ENCODE data around the gene PPP4R4. TPM values are rescaled to one million over a fixed set of nuclear protein-coding genes. Genes with fewer than 3 reads are reported as not detected.
A peak's percentile ranks its signal among the peaks of the same experiment; 100 is the strongest.

Gene PPP4R4, protein sequence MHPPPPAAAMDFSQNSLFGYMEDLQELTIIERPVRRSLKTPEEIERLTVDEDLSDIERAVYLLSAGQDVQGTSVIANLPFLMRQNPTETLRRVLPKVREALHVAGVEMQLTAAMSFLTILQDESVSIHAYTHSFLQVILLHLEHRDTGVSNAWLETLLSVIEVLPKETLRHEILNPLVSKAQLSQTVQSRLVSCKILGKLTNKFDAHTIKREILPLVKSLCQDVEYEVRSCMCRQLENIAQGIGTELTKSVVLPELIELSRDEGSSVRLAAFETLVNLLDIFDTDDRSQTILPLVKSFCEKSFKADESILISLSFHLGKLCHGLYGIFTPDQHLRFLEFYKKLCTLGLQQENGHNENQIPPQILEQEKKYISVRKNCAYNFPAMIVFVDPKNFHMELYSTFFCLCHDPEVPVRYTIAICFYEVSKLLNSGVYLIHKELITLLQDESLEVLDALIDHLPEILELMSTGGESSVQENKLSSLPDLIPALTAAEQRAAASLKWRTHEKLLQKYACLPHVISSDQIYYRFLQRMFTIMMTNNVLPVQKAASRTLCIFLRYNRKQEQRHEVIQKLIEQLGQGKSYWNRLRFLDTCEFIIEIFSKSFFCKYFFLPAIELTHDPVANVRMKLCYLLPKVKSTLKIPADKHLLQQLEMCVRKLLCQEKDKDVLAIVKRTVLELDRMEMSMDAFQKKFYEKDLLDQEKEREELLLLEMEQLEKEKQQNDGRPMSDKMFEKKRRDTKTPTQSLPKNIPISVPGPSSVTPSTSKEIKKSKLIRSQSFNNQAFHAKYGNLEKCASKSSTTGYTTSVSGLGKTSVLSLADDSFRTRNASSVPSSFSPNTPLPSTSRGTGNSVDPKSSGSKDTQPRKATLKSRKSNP
- 0.30 TPM for total RNA-seq
- long read RNA-seq, result 0 reads

DNA sequence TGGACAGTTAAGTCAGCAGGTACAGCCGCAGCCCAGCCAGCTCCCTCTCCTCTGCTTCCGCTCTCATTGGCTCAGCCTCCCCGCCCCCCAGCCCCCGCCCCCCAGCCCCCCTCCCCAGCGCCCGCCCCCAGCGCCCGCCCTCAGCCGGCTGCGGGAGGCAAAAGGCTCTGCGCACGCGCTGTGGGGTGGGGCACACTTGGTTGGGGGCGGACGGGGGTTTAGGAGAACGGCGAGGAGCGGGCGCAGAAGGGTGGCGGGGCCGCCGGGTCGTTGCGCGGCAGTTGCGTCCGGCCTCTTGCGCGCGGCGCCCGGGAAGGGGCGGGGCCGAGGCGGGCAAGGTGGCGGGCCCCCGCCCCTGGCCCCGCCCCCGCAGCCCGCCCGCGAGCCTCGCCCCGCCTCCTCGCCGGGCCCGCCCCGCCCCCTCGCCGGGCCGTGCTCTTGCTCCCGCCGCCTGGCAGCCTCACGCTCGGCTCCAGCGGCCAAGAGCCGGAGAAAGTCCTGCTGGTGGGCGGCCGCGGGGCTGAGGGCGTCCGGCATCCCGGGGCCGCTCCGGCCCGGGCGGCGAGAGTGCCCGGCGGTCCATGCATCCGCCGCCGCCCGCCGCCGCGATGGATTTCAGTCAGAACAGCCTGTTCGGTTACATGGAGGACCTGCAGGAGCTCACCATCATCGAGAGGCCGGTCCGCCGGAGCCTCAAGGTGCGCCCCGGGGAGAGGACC lies at the start of gene PPP4R4:
Gene PPP4R4 (plus strand): TSS at position 438 of the 719 bp plus-strand sequence. CDS start 144 bp downstream, at position 582.
- intact Hi-C loops (cut with micrococcal nuclease), result no loop called here
- DNase-seq, result peak; percentile 91

DNA sequence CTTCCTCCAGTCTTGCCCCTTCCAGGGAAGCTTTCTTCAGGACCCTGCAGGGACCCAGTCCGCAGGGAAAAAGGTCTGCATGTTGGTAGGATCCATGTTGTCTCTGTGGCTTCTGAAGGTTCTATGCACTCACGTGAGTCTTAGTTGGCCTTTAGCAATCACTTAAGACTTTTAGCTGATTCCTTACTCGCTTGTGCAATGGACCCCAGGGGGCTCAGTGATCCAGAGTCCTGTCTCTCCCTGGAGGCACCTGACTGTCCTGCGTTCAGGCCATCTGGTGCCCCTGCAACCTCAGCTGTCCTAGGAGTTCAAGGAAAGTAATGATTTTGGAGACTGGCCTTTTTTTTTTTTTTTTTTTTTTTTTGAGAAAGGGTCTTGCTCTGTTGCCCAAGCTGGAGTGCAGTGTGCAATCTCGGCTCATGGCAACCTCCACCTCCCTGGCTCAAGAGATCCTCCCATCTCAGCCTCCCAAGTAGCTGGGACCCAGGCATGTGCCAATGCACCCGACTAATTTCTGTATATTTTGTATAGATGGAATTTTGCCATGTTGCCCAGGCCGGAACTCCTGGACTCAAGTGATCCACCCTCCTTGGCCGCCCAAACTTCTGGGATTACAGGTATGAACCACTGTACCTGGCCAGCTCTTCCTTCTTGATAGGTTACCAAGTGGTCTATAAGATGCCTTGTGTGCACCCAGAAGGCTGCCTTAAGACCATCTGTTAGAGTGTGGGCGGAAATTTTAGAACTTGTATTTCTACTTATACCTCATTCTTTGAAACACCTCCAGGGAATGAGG lies 49.3 kb upstream of the PPP4R4 start:
- intact Hi-C loops (cut with micrococcal nuclease), result no loop called here
- ATAC-seq, result no peak
- DNase-seq, result no peak

More for the DNA sequence above, at the start of gene PPP4R4:
- ATAC-seq, result peak; percentile 94

DNA sequence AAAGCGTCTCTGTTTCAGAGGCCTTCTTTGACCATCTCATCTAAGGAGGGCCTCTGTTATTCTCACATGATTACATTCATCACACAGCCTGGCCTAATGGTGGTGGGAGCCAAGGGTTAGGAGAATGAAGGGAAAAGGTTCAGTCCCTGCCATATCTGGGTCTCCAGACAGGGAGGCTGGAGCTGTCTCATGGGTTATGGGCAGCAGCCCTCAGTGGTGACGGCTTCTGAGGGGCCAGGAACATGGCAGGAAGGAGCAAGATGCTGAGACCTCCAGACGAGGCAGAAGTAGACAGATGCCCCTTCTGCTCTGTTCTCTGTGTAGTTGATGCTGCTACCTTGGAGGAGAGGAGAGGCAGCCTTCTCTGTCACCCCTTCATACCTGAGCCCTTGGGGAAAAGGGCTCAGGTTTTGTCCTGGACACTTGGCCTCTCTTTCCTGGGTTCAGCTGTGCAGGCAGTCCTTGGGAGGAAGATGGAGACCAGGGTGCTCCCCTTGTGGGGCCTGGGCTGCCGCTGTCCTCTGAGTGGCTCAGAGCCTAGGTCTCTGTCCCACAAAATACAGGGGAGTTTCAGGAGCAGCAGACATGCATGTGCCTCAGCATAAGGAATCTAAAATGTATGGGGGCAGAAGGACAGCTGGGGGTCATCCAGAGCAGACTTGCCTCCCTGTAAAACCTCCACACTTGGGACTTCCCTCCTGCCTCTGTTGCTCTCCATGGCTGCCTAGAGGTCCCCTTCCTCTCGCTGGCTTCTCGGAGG lies 48.3 kb upstream of the PPP4R4 start:
- intact Hi-C loops (cut with micrococcal nuclease), result no loop called here
- DNase-seq (no peak), ATAC-seq (no peak)

DNA sequence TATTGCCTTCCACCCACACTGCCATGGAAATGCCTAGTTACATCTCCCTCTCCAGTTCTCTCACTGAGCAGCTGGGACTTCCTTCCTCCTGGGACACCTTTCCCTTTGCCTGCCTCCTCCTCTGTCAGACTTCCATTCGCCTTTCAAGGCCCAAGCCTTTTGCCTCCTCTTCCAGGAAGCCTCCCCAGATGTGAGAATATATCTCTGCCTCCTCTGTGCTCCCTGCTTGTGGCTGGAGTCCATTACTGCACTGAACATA lies 47.8 kb upstream of the PPP4R4 start:
- intact Hi-C loops (cut with micrococcal nuclease), result no loop called here
- no peak for ATAC-seq
- DNase-seq, result no peak

DNA sequence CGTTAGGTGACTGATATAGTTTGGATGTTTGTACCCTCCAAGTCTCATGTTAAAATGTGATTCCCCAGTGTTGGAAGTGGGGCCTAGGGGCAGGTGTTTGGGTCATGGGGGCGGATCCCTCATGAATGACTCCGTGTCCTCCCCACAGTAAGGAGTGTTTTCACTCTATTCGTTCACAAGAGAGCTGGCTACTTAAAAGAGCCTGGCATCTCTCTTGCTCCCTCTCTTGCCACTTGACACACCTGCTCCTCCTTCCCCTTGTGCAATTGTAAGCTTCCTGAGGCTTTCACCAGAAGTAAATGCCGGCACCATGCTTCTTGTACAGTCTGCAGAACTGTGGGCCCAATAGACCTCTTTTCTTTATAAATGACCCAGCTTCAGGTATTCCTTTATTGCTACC lies 47.3 kb upstream of the PPP4R4 start:
- DNase-seq (no peak), ATAC-seq (no peak)
- intact Hi-C loops (cut with micrococcal nuclease), result no loop called here

DNA sequence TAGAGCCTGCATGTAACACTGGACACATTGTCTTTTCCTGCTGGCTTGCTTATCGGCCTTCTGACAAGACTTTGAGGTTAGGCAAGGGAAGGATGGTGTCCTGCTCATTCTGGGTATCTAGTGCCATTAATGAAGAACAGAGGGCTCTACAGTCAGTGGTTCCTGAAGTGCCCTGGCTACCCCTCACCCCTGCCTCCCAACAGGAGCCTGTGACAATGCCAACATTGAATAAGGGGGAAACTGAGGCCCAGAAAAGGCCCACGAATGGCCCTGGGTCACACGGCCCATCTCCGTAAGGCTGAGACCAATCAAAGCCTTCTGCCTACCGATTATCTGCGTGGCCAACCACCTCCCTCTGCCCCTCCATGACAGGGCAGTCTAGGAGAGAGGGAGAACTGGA lies 46.8 kb upstream of the PPP4R4 start:
- intact Hi-C loops (cut with micrococcal nuclease), result no loop called here
- no peak for ATAC-seq
- DNase-seq, result no peak

DNA sequence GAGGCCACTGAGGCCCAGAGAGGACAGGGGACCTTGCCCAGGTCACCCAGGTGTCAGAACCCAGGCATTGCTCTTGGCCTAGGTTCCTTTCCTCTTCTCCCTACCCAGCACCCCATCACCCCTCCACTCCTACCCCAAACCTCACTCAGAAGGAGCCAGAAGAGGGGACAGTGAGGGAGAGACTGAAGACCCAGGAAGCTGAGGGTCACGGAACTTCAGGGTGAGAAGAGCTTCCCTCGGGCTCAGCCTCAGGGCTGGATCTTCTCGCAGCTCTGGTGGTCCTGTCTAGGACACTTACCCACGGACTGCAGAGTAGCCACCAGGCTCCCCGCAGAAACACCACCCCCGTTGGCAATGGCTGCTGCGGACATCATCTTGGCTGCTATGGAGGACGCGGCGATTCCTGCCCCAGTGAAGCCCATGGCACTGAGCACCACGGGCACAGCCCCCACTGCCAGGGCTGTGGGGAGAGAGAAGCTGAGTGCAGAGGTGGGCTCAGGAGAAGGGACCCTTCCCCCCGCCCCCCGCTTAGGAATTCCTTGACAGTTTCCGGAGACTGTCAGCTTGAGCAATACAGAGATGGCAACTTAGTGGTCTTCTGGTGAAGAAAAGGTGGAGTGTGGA lies 45.8 kb upstream of the PPP4R4 start:
- ATAC-seq (no peak), DNase-seq (no peak)
- intact Hi-C loops (cut with micrococcal nuclease), result no loop called here

DNA sequence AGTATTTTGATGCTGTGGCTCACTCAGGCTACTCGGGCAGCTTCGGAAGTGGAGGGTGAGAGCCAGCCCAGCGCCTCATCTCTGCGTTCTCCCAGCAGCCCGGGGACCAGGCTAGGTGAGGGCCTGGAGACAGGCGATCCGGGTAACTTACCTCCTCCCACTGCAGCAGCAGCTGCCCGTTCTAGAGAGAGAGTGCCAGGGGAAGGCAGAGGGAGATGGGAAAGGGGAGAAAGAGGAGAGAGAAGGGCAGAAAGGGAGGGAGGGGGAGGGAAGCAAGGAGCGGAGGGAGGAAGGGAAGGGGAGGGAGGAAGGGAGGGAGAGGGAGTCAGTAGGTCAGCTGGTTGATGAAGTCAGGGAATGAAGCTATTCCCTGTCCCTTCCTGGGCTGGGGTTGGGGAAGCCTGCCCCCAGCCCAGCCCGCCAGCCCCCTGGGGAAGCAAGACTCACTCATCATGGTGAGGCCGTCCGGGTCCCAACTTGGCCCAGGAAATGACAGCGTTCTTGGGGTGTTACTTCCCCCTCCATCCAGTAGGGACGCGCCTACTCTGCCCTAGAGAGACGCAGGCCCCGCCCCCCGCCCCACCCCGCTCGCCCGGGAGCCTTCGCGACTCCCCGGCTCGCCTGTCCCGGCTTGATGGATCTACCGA lies 44.9 kb upstream of the PPP4R4 start, which contains the start of gene IFI27L2:
Gene IFI27L2 (minus strand): TSS at position 494 of the 647 bp plus-strand sequence. CDS start 40 bp downstream, at position 454.
- DNase-seq, result peak; percentile 80
- intact Hi-C loops (cut with micrococcal nuclease), result no loop called here
- peak; percentile 95 for ATAC-seq

DNA sequence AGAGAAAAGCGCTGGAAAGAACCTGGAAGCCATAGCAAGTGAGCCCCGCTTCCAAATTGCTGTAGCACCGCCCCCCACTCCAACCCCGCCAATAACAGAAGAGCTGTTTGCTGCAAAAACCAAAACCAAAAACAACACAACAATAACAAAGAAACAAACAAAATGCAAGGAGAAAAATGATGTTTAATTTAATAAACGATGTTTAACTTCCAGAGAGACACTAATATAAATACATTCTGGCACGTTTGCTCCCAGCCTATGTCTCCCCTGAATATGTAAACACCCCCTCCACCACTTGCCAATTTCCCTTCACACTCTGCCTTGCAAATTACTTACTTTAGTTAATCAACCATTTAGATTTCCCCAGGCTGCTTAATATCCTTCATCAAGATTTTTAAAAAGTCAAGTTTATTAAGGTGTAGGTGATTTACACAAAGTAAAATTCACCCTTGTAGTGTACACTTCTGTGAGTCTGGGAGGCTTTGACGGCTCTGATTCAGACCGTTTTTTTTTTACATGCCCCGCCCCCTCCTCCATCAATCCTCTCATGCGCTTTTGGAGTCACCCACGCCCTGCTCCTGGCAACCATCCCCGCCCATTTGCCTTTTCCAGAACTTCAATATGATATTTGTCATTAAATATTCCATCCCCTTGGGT lies 44.2 kb upstream of the PPP4R4 start:
- ATAC-seq, result peak; percentile 66
- intact Hi-C loops (cut with micrococcal nuclease), result no loop called here
- DNase-seq, result peak; percentile 58

DNA sequence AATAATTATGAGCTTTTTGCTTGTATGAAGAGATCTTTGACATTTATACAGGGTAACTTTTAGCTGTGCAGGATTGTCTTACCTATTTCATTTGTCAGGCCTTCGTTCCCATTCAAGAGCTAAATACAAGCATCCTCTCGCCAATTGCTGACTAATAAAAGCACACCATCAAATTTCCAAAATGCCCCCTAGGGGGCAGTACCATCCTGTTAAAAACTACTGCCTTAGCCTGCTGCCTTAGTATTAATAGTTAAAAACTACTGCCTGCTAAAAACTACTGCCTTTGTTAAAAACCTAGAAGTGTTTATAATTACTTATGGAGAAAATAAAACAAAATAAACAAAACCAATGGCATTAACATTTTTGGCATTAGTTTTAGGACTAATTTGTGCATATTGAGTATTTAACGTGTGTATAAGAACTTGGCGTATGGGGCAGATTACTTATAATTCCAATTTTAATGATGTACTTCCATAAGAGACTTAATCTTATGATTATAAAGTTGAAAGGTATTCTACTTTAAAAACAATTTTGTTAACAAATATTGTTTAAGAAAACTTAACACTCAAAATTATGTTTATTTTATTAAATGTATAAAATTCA lies 41.7 kb upstream of the PPP4R4 start:
- DNase-seq (no peak), ATAC-seq (no peak)
- intact Hi-C loops (cut with micrococcal nuclease), result no loop called here

DNA sequence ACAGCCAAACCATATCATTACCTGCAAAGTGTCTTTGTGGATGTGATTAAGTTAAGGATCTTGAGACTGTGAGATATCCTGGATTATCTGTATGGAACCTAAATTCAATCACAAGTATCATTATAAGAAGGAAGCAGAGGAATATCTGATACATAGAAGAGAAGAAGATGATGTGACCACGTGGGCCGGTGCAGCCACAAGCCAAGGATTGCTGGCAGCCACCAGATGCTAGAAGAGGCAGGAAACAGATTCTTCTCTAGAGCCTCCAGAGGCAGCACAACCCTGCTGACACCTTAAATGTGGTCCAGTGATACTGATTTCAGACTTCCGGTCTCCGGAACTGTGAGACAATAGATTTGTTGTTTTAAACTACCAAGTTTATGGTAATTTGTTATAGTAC lies 38.6 kb upstream of the PPP4R4 start:
- no peak for ATAC-seq

DNA sequence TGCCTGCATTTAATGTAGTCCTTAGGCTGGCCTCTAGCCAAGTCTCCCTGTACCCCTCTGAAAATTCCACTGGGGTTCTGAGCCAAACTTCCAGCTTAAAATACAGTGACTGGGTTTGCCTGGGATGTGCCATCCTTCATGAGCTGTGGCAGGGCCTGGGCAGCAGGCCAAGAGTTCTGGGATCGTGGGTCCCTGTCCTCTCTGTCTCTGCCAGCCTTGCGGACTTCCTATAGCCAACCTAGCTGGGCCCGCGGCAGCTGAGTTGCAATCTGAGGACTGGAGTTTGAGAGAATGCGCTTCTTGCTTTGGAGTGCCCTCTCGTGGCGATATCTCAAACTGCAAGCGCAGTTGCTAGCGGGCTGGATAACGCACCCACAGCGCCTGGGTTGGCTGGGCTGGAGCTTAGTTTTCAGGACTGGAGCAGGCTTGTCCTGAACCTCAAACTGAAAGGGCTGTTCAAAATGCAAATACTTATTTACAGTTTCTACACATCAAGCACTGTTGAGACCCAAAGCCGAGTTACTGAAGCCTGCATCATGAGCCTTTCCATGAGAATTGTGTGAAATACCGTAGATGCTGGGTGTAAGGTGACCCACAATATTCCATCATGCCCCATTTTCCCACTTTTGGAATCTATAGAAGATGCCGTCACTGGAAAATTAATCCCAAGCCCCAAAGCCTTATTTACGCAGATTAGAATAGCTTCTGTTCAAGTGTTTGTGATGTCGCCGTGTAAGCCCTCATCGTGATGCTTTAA lies 37.4 kb upstream of the PPP4R4 start:
- intact Hi-C loops (cut with micrococcal nuclease), result loop anchor here (2.0 kb wide), 1 partner anchor 100 kb away; no protein-coding TSS in a partner anchor
- peak; percentile 93 for DNase-seq
- ATAC-seq, result peak; percentile 97

More for the DNA sequence above, 38.6 kb upstream of the PPP4R4 start:
- intact Hi-C loops (cut with micrococcal nuclease), result no loop called here
- no peak for DNase-seq

DNA sequence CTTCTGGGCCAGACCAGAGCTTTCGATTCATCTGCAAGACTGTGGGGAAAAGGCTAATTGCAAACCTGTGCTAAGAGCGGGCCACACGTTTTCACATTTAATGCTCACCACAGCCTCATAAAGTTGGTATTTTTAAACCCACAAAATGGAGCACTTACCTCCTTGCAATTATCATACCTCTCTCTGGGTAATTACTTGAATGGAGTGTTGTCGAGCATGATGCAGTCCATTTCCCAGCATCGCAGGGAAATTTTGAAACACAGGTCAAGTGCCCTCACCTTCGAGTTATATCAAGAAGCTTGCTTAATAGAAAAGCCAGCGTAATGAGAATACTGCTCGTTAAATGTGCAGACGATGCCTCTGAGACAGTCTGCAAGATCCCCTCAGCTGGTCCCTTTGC lies 35.9 kb upstream of the PPP4R4 start:
- intact Hi-C loops (cut with micrococcal nuclease), result no loop called here
- ATAC-seq (no peak), DNase-seq (no peak)

DNA sequence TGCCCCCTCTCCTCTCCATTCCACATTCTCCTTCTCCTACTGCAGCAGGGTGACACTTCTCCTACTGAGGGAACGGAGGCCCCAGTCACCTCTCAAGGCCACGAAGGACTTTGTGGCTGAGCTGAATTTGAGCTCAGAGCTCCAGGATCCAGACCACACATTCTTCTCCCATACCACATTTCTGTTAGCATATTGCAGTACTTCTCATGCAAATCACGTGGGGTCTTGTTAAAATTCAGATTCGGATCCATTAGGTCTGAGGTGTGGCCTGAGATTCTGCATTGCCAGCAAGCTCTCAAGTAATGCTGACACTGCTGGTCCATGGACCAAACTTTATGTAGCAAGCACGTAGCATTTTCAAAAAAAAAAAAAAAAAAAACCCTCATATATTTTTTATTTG lies 35.1 kb upstream of the PPP4R4 start:
- ATAC-seq (no peak), DNase-seq (no peak)
- intact Hi-C loops (cut with micrococcal nuclease), result no loop called here

DNA sequence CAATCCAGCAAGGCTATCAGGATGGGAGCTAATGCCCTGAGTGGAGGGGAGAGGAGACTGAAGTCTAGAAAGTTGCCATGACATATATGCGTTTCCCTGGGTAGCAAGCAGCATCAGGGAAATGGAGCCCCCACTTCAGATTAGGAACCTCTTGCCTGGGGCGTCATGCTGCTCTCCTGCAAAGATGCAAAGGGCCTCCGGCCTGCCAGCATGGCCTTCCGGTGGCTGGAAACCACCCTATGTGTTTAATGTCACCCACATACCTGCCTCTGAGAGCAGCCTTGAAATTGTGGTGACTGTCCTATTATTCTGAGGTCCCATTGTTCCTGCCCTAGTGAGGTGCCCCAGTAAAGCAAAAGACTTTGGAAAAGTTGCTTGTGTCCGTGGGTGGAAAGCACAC lies 34.7 kb upstream of the PPP4R4 start:
- intact Hi-C loops (cut with micrococcal nuclease), result no loop called here
- ATAC-seq (no peak), DNase-seq (no peak)

DNA sequence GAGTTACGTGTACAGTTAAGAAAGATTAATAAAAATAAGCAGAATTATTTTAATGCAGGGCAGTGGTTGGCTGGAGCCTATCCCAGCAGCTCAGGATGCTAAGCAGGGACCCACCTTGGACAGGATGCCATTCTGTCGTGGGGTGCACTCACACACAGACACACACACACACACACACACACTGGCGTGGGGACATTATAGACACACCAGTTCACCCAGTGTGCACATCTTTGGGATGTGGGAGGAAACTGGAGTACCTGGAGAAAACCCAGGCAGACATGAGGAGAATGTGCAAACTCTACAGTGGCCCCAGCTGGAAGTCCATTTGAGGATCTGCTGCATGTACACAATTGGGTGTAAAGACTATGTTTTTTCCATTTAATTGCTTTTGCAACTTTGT lies 31.9 kb upstream of the PPP4R4 start:
- intact Hi-C loops (cut with micrococcal nuclease), result no loop called here
- DNase-seq (no peak), ATAC-seq (no peak)
